PC-3 (cell line): ENCODE results near the gene TSPEAR.

Source experiments
- EZH2 ChIP-seq: fragments of 300-600 bp; sonication (generic); IDR thresholded peaks from one replicate; pipeline ENCODE4 v1.6.1; 2017; ENCODE audit warnings: antibody characterized with exemption, mild to moderate bottlenecking, low read length; ENCODE audit not compliant: unreplicated experiment
- EZH2phosphoT487 ChIP-seq: fragments of 300-600 bp; sonication (generic); IDR thresholded peaks from 2 replicates; pipeline ENCODE4 v1.6.1; 2018; ENCODE audit warnings: mild to moderate bottlenecking, antibody characterized with exemption, low read length, borderline replicate concordance
- TF ChIP-seq, protein P1 (sequence below): fragments of 300-600 bp; sonication (generic); conservative IDR thresholded peaks from 2 replicates; pipeline ENCODE4 v1.5.1; 2017; ENCODE audit warnings: antibody characterized with exemption, low read depth, mild to moderate bottlenecking, low read length

- TF ChIP-seq, protein P1, sequence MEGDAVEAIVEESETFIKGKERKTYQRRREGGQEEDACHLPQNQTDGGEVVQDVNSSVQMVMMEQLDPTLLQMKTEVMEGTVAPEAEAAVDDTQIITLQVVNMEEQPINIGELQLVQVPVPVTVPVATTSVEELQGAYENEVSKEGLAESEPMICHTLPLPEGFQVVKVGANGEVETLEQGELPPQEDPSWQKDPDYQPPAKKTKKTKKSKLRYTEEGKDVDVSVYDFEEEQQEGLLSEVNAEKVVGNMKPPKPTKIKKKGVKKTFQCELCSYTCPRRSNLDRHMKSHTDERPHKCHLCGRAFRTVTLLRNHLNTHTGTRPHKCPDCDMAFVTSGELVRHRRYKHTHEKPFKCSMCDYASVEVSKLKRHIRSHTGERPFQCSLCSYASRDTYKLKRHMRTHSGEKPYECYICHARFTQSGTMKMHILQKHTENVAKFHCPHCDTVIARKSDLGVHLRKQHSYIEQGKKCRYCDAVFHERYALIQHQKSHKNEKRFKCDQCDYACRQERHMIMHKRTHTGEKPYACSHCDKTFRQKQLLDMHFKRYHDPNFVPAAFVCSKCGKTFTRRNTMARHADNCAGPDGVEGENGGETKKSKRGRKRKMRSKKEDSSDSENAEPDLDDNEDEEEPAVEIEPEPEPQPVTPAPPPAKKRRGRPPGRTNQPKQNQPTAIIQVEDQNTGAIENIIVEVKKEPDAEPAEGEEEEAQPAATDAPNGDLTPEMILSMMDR, result no peak
- TF ChIP-seq EZH2phosphoT487 (no peak), EZH2 (no peak)
These were observed 215.5 kb downstream of the TSPEAR start for GRCh38 chr21:44495611-44496563.
